Measurements from ENCODE around the gene OCSTAMP. TPM values are rescaled to one million over a fixed set of nuclear protein-coding genes. Genes with fewer than 3 reads are reported as not detected.

Gene OCSTAMP
- total and polyA plus RNA-seq, 10 of the 15 experiments (the other 5 are each of a cell fraction or from before 2014, with no cell fraction given): 0.09 to 0.46 (median 0.22) TPM; not detected in 2

DNA sequence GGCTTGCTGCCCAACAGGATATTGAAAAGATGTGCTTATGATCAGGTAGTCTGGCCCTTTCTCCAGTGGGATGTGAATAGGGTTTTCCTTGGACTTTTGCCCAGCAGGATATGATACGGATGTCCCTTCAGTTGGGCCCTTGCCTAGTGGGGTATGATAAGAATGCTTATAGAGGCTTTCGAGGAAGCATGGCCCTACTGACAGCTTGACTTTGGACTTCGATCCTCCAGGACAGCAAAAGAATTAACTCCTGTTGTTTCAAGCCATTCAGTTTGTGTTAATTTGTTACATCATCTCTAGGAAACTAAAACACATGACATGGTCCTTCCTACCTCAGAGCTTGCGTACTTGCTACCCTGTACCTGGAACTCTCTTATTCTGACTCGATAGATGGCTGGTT is 27.3 kb downstream of the OCSTAMP start:
- CTCF ChIA-PET: interaction anchor here (0.6 to 9.0 kb wide), 3 partner anchors 38 to 161 kb away, joined by 3 to 114 read pairs (median 3); partner anchors contain the start of gene TP53RK
- H3K4me3 ChIP-seq: no peak overlapping the region
- DNase-seq (ENCODE audit: low read depth, low spot score): no peak
- RAD21 ChIA-PET (ENCODE audit: unreplicated experiment): interaction anchor here (2.1 to 2.9 kb wide), 2 partner anchors 157 to 160 kb away, joined by 9 to 10 read pairs; no protein-coding TSS in a partner anchor
- no peak for ATAC-seq
- no peaks in the 10 kb centered on the region for H3K79me2 ChIP-seq (ENCODE audit: control insufficient read depth, insufficient read depth, low read length)
- SMC1A ChIA-PET (ENCODE audit: uncharacterized antibody, unreplicated experiment): interaction anchor here (0.9 to 8.3 kb wide), 6 partner anchors 17 to 158 kb away, joined by 3 to 43 read pairs (median 6); partner anchors contain the start of gene OCSTAMP
- POLR2A ChIA-PET: no interaction called here
- intact Hi-C loops (cut with micrococcal nuclease; ENCODE audit: unreplicated experiment) (no loop called here), in situ Hi-C loops (cut with MboI) (loop anchor here (5.0 kb wide), 1 partner anchor 159 kb away; no protein-coding TSS in a partner anchor)
- H3K9me3 ChIP-seq (replicated peaks; ENCODE audit: control insufficient read depth, insufficient read depth, low read length): no peaks in the 10 kb centered on the region
- no peak overlapping the region for H3K9ac ChIP-seq (ENCODE audit: control insufficient read depth, insufficient read depth, low read length)
- no TSS peak for BruUV-seq (replicated peaks)
- no peak overlapping the region for H2AFZ ChIP-seq (ENCODE audit: control insufficient read depth, low read depth, low read length)
- WGBS (ENCODE audit: insufficient coverage, insufficient replicate concordance, low lambda C conversion rate, missing lambda C conversion rate): 27% methylated on average over 5 of the region's 5 CpGs
- H3K4me1 ChIP-seq (ENCODE audit: control insufficient read depth, insufficient read depth, low read length): no peaks in the 10 kb centered on the region
- H4K20me1 ChIP-seq (ENCODE audit: control insufficient read depth, insufficient read depth): no peaks in the 10 kb centered on the region; the same call in 1 of the 2 replicates
- H3K27ac ChIP-seq (ENCODE audit: control insufficient read depth, insufficient read depth): no peak overlapping the region
- no peak for FAIRE-seq
- H3K4me2 ChIP-seq (ENCODE audit: control insufficient read depth, insufficient read depth): no peak overlapping the region
- no peaks in the 10 kb centered on the region; a peak in 2 of 4 replicates for H3K27me3 ChIP-seq (replicated peaks in 1 of 2; ENCODE audit: control insufficient read depth in 2 of 2, insufficient read depth in 2 of 2, low read length in 1 of 2)
- H3K36me3 ChIP-seq (ENCODE audit: control insufficient read depth in 2 of 2, insufficient read depth in 2 of 2, low read length in 1 of 2): no peaks in the 10 kb centered on the region
- TF ChIP-seq SRF (IDR thresholded peaks at IDR 0.05; ENCODE audit: low read depth in 2 of 2, low read length in 2 of 2) (no peak), NR2F1 (conservative IDR thresholded peaks at IDR 0.05) (no peak), FOS (IDR thresholded peaks at IDR 0.05; ENCODE audit: borderline replicate concordance, extremely low read depth, insufficient read length) (no peak), CREM (IDR thresholded peaks at IDR 0.05; ENCODE audit: low read depth) (no peak), ZNF622 (IDR thresholded peaks at IDR 0.05) (no peak), HDAC6 (IDR thresholded peaks at IDR 0.05; ENCODE audit: unreplicated experiment) (no peak), SMAD1 (IDR thresholded peaks at IDR 0.05; ENCODE audit: low read depth, partially characterized antibody) (no peak), ZNF384 (IDR thresholded peaks at IDR 0.05; ENCODE audit: borderline replicate concordance, low read depth, low read length) (no peak), SMARCA5 (IDR thresholded peaks at IDR 0.05) (no peak), IKZF2 (IDR thresholded peaks at IDR 0.05) (no peak), TBL1XR1 (IDR thresholded peaks at IDR 0.05; ENCODE audit: low read depth, low read length) (no peak), YBX1 (IDR thresholded peaks at IDR 0.05) (no peak), PRDM15 (CRISPR knock-in tag; IDR thresholded peaks at IDR 0.05) (no peak), RBBP5 (conservative IDR thresholded peaks at IDR 0.05) (no peak)
